Neural crest cell (in vitro differentiated cells): ENCODE measurements around the gene VSX2. TPM values are rescaled to one million over a fixed set of nuclear protein-coding genes. Genes with fewer than 3 reads are reported as not detected.

Source experiments
- DNase-seq: peaks from one replicate; pipeline ENCODE4 v3.0.0; 2021; ENCODE audit warnings: low read depth, mixed read lengths, low spot score
- H3K27ac Mint-ChIP-seq: one replicate; pipeline ENCODE4 v1.8.0; 2021; ENCODE audit warnings: mild to moderate bottlenecking, mixed read lengths; ENCODE audit not compliant: unreplicated experiment
- H3K27me3 Mint-ChIP-seq: 2 replicates; pipeline ENCODE4 v1.8.0; 2021; ENCODE audit warnings: low read depth, mild to moderate bottlenecking, mixed read lengths
- H3K36me3 Mint-ChIP-seq: 2 replicates; pipeline ENCODE4 v1.8.0; 2021; ENCODE audit warnings: low read depth, mild to moderate bottlenecking, mixed read lengths
- H3K4me1 Mint-ChIP-seq: 2 replicates; pipeline ENCODE4 v1.8.0; 2021; ENCODE audit warnings: mixed read lengths
- H3K4me3 Mint-ChIP-seq: one replicate; pipeline ENCODE4 v1.8.0; 2021; ENCODE audit warnings: mild to moderate bottlenecking, mixed read lengths
- H3K9me3 Mint-ChIP-seq: 2 replicates; pipeline ENCODE4 v1.8.0; 2021; ENCODE audit warnings: mixed read lengths
- total RNA-seq: library from RNA; stranded (reverse); gene quantifications from 2 replicates; pipeline ENCODE4 v1.2.1, GENCODE V29; 2021
- TF ChIP-seq, protein P1 (sequence below): fragments of 200-600 bp; sonication (generic); conservative IDR thresholded peaks from 2 replicates; pipeline ENCODE4 v1.5.0; 2021; ENCODE audit warnings: antibody characterized with exemption, mild to moderate bottlenecking

VSX2 gene
- total RNA-seq, 1 donor from 2014 or later: 0.89 TPM

DNA sequence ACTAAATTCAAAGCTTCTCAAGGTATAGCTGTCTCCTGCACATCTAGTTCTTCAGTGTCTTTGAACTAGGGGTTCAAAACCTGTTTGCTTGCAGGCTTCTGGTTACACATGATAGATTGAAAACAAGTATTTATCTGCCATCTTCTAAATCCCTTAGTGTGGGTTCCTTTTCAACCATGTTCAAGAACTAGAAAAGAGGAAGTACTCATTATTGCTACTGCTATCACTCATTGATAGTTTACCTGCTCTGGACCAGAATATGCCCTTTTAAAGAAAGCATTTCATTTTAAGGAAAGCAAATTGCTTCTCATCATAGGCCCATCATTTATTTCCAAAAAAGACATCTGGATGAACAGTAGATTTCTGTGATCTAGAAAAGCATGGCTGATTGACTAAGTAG, 37.1 kb upstream of the VSX2 start:
- Mint-ChIP-seq H3K36me3 (peaks cover 3% of the 10 kb centered on the region), H3K27me3 (no peaks in the 10 kb centered on the region), H3K4me3 (no peak overlapping the region), H3K9me3 (no peaks in the 10 kb centered on the region), H3K4me1 (peaks cover 6% of the 10 kb centered on the region), H3K27ac (no peak overlapping the region)
- TF ChIP-seq, protein P1, sequence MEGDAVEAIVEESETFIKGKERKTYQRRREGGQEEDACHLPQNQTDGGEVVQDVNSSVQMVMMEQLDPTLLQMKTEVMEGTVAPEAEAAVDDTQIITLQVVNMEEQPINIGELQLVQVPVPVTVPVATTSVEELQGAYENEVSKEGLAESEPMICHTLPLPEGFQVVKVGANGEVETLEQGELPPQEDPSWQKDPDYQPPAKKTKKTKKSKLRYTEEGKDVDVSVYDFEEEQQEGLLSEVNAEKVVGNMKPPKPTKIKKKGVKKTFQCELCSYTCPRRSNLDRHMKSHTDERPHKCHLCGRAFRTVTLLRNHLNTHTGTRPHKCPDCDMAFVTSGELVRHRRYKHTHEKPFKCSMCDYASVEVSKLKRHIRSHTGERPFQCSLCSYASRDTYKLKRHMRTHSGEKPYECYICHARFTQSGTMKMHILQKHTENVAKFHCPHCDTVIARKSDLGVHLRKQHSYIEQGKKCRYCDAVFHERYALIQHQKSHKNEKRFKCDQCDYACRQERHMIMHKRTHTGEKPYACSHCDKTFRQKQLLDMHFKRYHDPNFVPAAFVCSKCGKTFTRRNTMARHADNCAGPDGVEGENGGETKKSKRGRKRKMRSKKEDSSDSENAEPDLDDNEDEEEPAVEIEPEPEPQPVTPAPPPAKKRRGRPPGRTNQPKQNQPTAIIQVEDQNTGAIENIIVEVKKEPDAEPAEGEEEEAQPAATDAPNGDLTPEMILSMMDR: no peak
- DNase-seq: no peak

DNA sequence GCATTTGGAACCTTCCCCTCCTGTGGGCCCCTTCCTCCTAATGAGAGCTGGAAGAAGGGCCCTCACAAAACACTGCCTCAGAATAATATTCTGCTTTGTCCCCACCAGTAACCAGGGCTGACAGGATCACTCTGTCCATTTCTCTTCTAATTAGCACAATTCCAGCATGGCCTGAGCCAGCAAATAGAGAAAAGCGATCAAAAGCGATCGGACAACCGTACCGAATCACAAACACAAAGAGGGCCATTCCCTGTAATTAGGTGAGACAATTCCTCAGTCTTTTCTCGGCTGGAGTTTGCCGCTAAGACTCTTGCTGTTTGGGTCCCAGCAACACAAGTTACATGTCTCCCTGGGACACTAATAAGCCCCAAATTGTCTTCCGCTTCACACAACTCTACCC, 35.6 kb upstream of the VSX2 start:
- Mint-ChIP-seq H3K4me1 (peaks cover 8% of the 10 kb centered on the region), H3K27me3 (no peaks in the 10 kb centered on the region), H3K36me3 (peaks cover 3% of the 10 kb centered on the region), H3K27ac (no peak overlapping the region), H3K4me3 (no peak overlapping the region), H3K9me3 (no peaks in the 10 kb centered on the region)
- DNase-seq: no peak
- TF ChIP-seq, protein P1: no peak

DNA sequence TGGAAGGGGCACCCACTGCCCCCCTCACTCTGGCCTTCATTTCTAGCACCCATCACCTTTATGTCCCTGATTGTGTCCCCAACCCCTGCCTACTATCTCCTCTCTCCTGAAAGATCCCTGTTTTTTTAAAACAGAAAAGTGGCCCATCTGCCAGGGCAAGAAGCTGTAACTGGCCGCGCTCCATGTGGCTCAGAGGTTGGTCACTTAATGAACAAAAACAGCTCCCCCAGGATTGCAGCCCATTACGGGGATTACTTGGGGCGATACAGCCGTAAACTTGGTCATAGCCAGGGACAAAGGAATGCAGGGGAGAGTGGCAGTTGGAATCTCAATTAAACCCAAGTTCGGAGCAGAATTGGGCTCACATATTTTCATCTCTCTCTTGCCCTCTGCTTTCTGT, 34.8 kb upstream of the VSX2 start:
- no peak overlapping the region for H3K27ac Mint-ChIP-seq
- H3K4me1 Mint-ChIP-seq: peaks cover 8% of the 10 kb centered on the region
- DNase-seq: no peak
- no peak overlapping the region for H3K4me3 Mint-ChIP-seq
- TF ChIP-seq, protein P1: no peak
- H3K9me3 Mint-ChIP-seq: no peaks in the 10 kb centered on the region
- H3K27me3 Mint-ChIP-seq: no peaks in the 10 kb centered on the region
- H3K36me3 Mint-ChIP-seq: no peaks in the 10 kb centered on the region

DNA sequence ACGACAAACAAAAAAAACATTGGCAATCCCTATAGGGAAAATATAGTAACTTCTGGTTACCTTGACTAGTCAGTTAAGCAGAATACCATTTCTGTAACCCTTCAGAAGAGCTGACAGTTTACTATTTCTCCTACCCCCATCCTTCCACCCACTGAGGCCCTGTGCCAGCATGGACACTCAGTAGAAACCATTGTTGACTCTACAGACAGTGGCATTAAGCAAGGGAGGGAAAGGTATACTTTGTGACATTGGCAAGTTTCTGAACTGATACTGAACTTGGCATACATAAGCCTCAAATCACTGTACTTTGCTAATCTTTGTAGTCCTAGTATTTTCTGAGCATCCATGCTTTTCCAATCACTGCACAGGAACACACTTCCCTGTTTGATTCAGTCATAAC, 33.4 kb upstream of the VSX2 start:
- Mint-ChIP-seq H3K27me3 (no peaks in the 10 kb centered on the region), H3K4me1 (peaks cover 8% of the 10 kb centered on the region), H3K36me3 (no peaks in the 10 kb centered on the region), H3K27ac (no peak overlapping the region), H3K4me3 (no peak overlapping the region), H3K9me3 (no peaks in the 10 kb centered on the region)
- no peak for DNase-seq
- TF ChIP-seq, protein P1: no peak

DNA sequence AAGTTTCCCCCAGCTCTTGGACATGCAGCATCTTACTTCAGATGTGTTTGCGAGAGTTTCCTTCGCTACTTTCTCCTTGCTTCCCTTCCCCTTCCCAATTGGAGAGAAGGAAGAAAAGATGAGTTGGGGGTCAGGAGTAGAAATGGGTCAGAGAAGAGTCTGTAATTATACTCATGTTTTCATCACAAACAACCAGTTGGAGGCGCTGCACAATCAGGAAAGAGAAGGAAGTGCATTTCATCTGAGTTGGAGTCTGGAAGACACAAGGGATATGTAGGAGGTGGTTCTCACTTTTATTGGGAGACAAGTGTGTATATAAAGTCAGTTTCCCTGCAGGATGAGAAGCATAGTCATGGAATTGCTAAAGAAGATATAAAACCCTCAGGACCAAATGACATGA, 31.3 kb upstream of the VSX2 start:
- peaks cover 8% of the 10 kb centered on the region for H3K4me1 Mint-ChIP-seq
- TF ChIP-seq, protein P1: peak; percentile 28
- H3K27me3 Mint-ChIP-seq: no peaks in the 10 kb centered on the region
- no peaks in the 10 kb centered on the region for H3K36me3 Mint-ChIP-seq
- no peak for DNase-seq
- no peak overlapping the region for H3K27ac Mint-ChIP-seq
- no peak overlapping the region for H3K4me3 Mint-ChIP-seq
- H3K9me3 Mint-ChIP-seq: no peaks in the 10 kb centered on the region

DNA sequence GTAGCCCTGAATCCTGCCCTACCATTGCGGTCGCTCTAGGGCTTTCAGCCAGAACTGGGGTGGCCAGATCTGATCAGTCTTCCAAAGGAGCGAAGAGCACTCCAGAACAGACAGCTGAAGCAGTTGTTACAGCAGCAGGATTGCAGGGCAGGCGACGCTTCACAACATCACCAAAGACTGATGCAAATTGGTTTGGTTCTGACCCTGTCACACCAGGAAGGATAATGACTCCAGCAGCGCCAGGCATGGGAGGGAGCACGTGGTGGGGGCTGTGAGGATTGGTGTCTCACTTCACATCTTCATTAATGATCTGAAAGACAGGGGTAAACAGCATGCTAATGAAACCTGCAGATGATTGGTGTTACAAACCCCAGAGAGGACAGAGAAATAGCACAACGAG, 30.6 kb upstream of the VSX2 start:
- Mint-ChIP-seq H3K9me3 (no peaks in the 10 kb centered on the region), H3K36me3 (no peaks in the 10 kb centered on the region), H3K27me3 (no peaks in the 10 kb centered on the region), H3K4me3 (no peak overlapping the region), H3K27ac (no peak overlapping the region), H3K4me1 (peaks cover 8% of the 10 kb centered on the region)
- no peak for DNase-seq
- TF ChIP-seq, protein P1: no peak
